ENCODE results near the gene SMPD3. TPM values are rescaled to one million over a fixed set of nuclear protein-coding genes. Genes with fewer than 3 reads are reported as not detected.

Gene SMPD3
- total RNA-seq, 1 experiment from 2014 or later: 0.89 TPM

GRCh38 chr16:68366062-68366461, 82.2 kb downstream of the SMPD3 start:
- no peaks in the 10 kb centered on the region for H4K20me1 ChIP-seq (ENCODE audit: insufficient read depth)
- ChIA-PET POLR2A (no interaction called here), RAD21 (ENCODE audit: low non-redundant PET in 1 of 2, low total read pairs in 2 of 2, uncharacterized antibody in 2 of 2, unreplicated experiment in 2 of 2) (no interaction called here), CTCF (no interaction called here)
- H2AFZ ChIP-seq (ENCODE audit: low read depth, low read length, poor library complexity, severe bottlenecking): no peak overlapping the region
- ATAC-seq: no peak
- TF ChIP-seq EZH2 (IDR thresholded peaks at IDR 0.05): no peak
- TF ChIP-seq JUND (IDR thresholded peaks at IDR 0.05): no peak
- no peak for TF ChIP-seq TCF7L2 (IDR thresholded peaks at IDR 0.05; ENCODE audit: borderline replicate concordance, extremely low read depth, insufficient read depth, insufficient read length)
- no peak for TF ChIP-seq ELF1 (IDR thresholded peaks at IDR 0.05; ENCODE audit: borderline replicate concordance, low read depth)
- TF ChIP-seq YY1 (IDR thresholded peaks at IDR 0.05; ENCODE audit: extremely low read depth, insufficient replicate concordance, low read depth, low read length): no peak
- TF ChIP-seq EZH2phosphoT487 (IDR thresholded peaks at IDR 0.05; ENCODE audit: borderline replicate concordance): no peak
- TF ChIP-seq FOSL1 (IDR thresholded peaks at IDR 0.05; ENCODE audit: low read depth): no peak
- TF ChIP-seq SP1 (IDR thresholded peaks at IDR 0.05; ENCODE audit: low read depth): no peak
- no peak for TF ChIP-seq SRF (IDR thresholded peaks at IDR 0.05; ENCODE audit: low read depth)
- no peak for TF ChIP-seq ZNF274 (IDR thresholded peaks at IDR 0.05; ENCODE audit: low read depth, low read length)
- no peak for TF ChIP-seq ATF3 (IDR thresholded peaks at IDR 0.05)
- TF ChIP-seq CEBPB (IDR thresholded peaks at IDR 0.05; ENCODE audit: low read depth): no peak
- no peak for TF ChIP-seq ZBTB33 (IDR thresholded peaks at IDR 0.05; ENCODE audit: extremely low read depth, insufficient replicate concordance, low read length)
- TF ChIP-seq POLR2AphosphoS5 (IDR thresholded peaks at IDR 0.05; ENCODE audit: low read depth, low read length): no peak
- no peak overlapping the region for H3K27ac ChIP-seq (ENCODE audit: low read depth, low read length)
- no peaks in the 10 kb centered on the region for H3K9me3 ChIP-seq (ENCODE audit: control insufficient read depth in 1 of 2, insufficient read depth in 1 of 2, low read depth in 1 of 2, low read length in 2 of 2)
- H3K9me2 ChIP-seq (ENCODE audit: insufficient read depth): no peaks in the 10 kb centered on the region
- peaks cover 0 to 6% of the 10 kb centered on the region in 2 experiments; a peak in 1 of 4 replicates for H3K4me1 ChIP-seq (ENCODE audit: control insufficient read depth in 1 of 2, insufficient read depth in 2 of 2, low read length in 2 of 2)
- H3K36me3 ChIP-seq (ENCODE audit: control insufficient read depth in 1 of 2, insufficient read depth in 2 of 2, low read length in 2 of 2): no peaks in the 10 kb centered on the region
- H3K4me3 ChIP-seq (replicated peaks in 1 of 2; ENCODE audit: low read depth in 1 of 2, low read length in 2 of 2): no peak overlapping the region
- no peak overlapping the region for H3K4me2 ChIP-seq (ENCODE audit: low read length)
- H3K9ac ChIP-seq (ENCODE audit: low read length): no peak overlapping the region
- intact Hi-C loops (cut with micrococcal nuclease): no loop called here
- no TSS peak for BruUV-seq (replicated peaks)
- DNase-seq (ENCODE audit: low read depth, low spot score): no peak
- H3K79me2 ChIP-seq (ENCODE audit: insufficient read depth, low read length): no peaks in the 10 kb centered on the region
- no peaks in the 10 kb centered on the region for H3K27me3 ChIP-seq (ENCODE audit: insufficient read depth, low read length)

All from HCT116 (cell line).